MCF 10A (cell line): ENCODE measurements around the gene GSX2. TPM values are rescaled to one million over a fixed set of nuclear protein-coding genes. Genes with fewer than 3 reads are reported as not detected.
A peak's percentile ranks its signal among the peaks of the same experiment; 100 is the strongest.

Experiments used
- BruUV-seq: library from RNA; stranded (reverse); fragments of 400-500 nt; replicated peaks from 2 replicates; lab custom pipeline; 2021; lab: Mats Ljungman, UMichigan
- CTCF ChIA-PET: fragments of 300-600 bp; sonication (Branson Sonifier 250); formaldehyde crosslinking; extraction: SDS; loops from one replicate; lab custom pipeline; 2021; ENCODE audit warnings: antibody characterized with exemption, inconsistent platforms; lab: Yijun Ruan, JAX
- POLR2A ChIA-PET: fragments of 300-600, 350-650 bp; sonication (Branson Sonifier 250); formaldehyde crosslinking; extraction: SDS; loops from one replicate; lab custom pipeline; 2020; ENCODE audit warnings: antibody characterized with exemption, inconsistent platforms; lab: Yijun Ruan, JAX
- DNase-seq: peaks from one replicate; pipeline ENCODE4 v3.0.0-alpha.2; 2018; ENCODE audit not compliant: unreplicated experiment
- H3K27ac Mint-ChIP-seq: one replicate; pipeline ENCODE4 v1.8.0; 2022; ENCODE audit warnings: mild to moderate bottlenecking, low read depth, mixed read lengths; ENCODE audit not compliant: unreplicated experiment
- H3K27me3 Mint-ChIP-seq: one replicate; pipeline ENCODE4 v1.8.0; 2022; ENCODE audit warnings: mixed read lengths; ENCODE audit not compliant: insufficient read depth, unreplicated experiment
- H3K36me3 Mint-ChIP-seq: one replicate; pipeline ENCODE4 v1.8.0; 2022; ENCODE audit warnings: mild to moderate bottlenecking, moderate library complexity, mixed read lengths; ENCODE audit not compliant: insufficient read depth, unreplicated experiment
- H3K4me1 Mint-ChIP-seq: one replicate; pipeline ENCODE4 v1.8.0; 2022; ENCODE audit warnings: mixed read lengths; ENCODE audit not compliant: insufficient read depth, unreplicated experiment
- H3K4me3 Mint-ChIP-seq: one replicate; pipeline ENCODE4 v1.8.0; 2022; ENCODE audit warnings: mild to moderate bottlenecking, moderate library complexity, mixed read lengths; ENCODE audit not compliant: unreplicated experiment
- H3K9me3 Mint-ChIP-seq: one replicate; pipeline ENCODE4 v1.8.0; 2022; ENCODE audit warnings: mixed read lengths; ENCODE audit not compliant: unreplicated experiment
- intact Hi-C: fragments of 100-400 bp; cut with micrococcal nuclease; formaldehyde crosslinking; loops from 2 replicates; pipeline ENCODE4 v1.14.1; 2022
- total RNA-seq: library from RNA; stranded (reverse); gene quantifications from 2 replicates; pipeline ENCODE4 v1.2.3, GENCODE V29; 2022
- TF ChIP-seq, protein P1 (sequence below): fragments of 200-600 bp; IDR thresholded peaks from one replicate; pipeline ENCODE4 v1.8.0; 2022; ENCODE audit warnings: antibody characterized with exemption, mild to moderate bottlenecking; ENCODE audit not compliant: unreplicated experiment

Gene GSX2
- total RNA-seq, 1 experiment from 2014 or later: not detected

DNA sequence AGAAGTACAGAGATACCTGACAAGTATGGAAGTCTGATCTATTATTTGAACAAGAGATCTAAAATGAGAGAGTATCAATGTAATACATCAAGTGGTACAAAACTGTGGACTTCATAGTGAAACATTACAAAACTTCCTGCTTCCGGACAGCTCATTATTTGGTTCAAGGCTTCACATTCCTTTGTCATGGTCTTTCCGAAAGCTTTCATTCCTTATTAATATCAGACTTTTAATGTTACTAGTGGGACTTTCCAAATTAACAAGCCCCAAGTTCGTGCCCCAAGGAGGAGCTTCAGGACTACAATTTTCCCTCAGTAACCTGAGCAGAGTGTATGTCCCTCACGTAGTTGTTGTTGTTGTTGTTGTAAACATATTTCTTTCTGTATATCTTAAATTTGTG lies 36.7 kb upstream of the GSX2 start:
- intact Hi-C loops: loop anchor here (2.0 to 5.0 kb wide), 2 partner anchors 102 to 131 kb away; no protein-coding TSS in a partner anchor
- no peaks in the 10 kb centered on the region for H3K27me3 Mint-ChIP-seq
- H3K27ac Mint-ChIP-seq: peak overlapping the region; percentile 97
- peaks cover 44% of the 10 kb centered on the region for H3K4me1 Mint-ChIP-seq
- H3K4me3 Mint-ChIP-seq: peak overlapping the region; percentile 89
- no peaks in the 10 kb centered on the region for H3K9me3 Mint-ChIP-seq
- POLR2A ChIA-PET: interaction anchor here (0.6 to 3.2 kb wide), 25 partner anchors 8 to 1127 kb away, joined by 3 to 18 read pairs (median 4); no protein-coding TSS in a partner anchor
- H3K36me3 Mint-ChIP-seq: peaks cover 5% of the 10 kb centered on the region
- no TSS peak for BruUV-seq
- peak; percentile 42 for DNase-seq
- CTCF ChIA-PET: interaction anchor here (0.6 to 2.5 kb wide), 5 partner anchors 12 to 171 kb away, joined by 3 to 12 read pairs (median 4); no protein-coding TSS in a partner anchor
- TF ChIP-seq, protein P1, sequence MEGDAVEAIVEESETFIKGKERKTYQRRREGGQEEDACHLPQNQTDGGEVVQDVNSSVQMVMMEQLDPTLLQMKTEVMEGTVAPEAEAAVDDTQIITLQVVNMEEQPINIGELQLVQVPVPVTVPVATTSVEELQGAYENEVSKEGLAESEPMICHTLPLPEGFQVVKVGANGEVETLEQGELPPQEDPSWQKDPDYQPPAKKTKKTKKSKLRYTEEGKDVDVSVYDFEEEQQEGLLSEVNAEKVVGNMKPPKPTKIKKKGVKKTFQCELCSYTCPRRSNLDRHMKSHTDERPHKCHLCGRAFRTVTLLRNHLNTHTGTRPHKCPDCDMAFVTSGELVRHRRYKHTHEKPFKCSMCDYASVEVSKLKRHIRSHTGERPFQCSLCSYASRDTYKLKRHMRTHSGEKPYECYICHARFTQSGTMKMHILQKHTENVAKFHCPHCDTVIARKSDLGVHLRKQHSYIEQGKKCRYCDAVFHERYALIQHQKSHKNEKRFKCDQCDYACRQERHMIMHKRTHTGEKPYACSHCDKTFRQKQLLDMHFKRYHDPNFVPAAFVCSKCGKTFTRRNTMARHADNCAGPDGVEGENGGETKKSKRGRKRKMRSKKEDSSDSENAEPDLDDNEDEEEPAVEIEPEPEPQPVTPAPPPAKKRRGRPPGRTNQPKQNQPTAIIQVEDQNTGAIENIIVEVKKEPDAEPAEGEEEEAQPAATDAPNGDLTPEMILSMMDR: no peak

DNA sequence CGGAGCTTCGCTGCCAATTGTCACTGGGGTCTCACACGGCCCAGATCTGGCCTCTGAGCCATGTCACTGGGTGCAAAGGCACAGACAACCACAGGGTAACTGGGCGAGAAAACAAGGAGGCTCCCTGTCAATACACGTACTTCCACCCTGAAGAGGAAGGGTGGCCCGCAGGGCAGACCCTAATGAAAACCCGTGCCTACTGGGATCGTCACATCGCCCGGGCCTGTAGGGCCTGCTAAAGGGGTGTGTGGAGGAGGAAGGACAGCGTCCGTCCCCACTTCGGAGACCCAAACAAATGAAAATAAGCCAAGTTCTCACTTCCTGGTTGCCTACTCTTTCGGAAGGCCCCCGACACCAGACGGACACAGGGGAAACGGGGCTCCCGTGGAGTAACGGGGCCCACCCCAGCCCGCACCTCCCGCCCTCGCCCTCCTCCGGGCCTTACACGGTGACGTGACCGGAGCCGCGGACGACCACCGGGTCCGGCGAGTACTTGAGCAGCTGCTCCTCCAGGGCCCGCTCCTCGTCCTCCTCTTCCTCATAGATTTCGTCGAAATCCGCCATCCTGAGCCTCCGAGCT lies 36.1 kb upstream of the GSX2 start:
- ChIA-PET POLR2A (interaction anchor here (0.6 to 3.2 kb wide), 23 partner anchors 8 to 1128 kb away, joined by 3 to 18 read pairs (median 5); no protein-coding TSS in a partner anchor), CTCF (interaction anchor here (0.6 to 2.5 kb wide), 4 partner anchors 12 to 170 kb away, joined by 3 to 12 read pairs (median 4); no protein-coding TSS in a partner anchor)
- TF ChIP-seq, protein P1: no peak
- Mint-ChIP-seq H3K4me3 (peak overlapping the region; percentile 89), H3K36me3 (peaks cover 5% of the 10 kb centered on the region), H3K4me1 (peaks cover 44% of the 10 kb centered on the region), H3K27me3 (no peaks in the 10 kb centered on the region), H3K9me3 (no peaks in the 10 kb centered on the region), H3K27ac (peak overlapping the region; percentile 97)
- peak; percentile 27 for DNase-seq
- intact Hi-C loops: loop anchor here (1.0 to 5.0 kb wide), 3 partner anchors 18 to 132 kb away; no protein-coding TSS in a partner anchor
- BruUV-seq: no TSS peak

DNA sequence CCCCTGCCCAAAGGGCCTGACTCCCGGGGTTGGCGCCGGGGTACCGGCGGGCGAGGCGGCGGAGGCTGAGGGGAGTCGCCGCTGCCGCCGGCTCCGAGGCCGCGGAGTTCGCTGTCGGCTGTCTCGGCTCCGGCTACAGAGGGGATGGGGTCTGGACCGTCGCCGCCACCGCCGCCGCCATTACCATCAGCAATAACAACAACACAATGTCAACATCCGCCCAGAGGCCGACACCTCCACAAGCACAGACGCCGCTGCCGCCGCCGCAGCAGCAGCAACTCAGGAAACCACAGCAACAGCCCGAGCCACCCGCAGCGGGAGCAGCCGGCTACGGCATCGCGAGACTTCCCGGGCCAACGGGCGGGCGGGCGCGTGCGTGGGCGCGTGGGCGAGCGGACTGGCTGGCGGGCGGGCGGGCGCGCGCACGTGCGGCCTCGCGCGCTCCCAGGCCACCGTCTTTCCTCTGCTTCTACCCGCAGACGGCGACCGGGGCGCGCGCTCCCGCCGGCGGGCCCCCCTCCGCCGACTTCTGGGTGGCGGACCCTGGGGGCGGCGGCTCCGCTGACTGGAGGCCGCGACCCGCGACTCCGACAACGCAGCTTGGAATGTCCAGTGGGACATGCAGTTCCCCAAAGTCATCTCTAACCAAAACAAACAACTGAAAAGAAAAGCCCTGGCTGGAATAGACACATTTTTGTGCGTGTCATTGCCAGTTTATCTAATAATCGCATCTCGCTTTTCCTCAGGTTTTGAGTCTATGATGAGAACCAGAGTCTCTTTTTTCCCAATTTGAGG lies 35.4 kb upstream of the GSX2 start, which contains the start of gene CHIC2:
Gene CHIC2, minus strand, starts transcription at position 289 of the 795 bp plus-strand sequence. CDS start 305 bp downstream, outside the sequence.
- intact Hi-C loops: loop anchor here (1.0 to 5.0 kb wide), 2 partner anchors 18 to 132 kb away; no protein-coding TSS in a partner anchor
- TF ChIP-seq, protein P1: no peak
- CTCF ChIA-PET: interaction anchor here (0.7 to 2.5 kb wide), 2 partner anchors 126 to 156 kb away, joined by 4 to 12 read pairs; no protein-coding TSS in a partner anchor
- H3K9me3 Mint-ChIP-seq: no peaks in the 10 kb centered on the region
- POLR2A ChIA-PET: interaction anchor here (0.6 to 3.2 kb wide), 18 partner anchors 8 to 137 kb away, joined by 3 to 18 read pairs (median 6); no protein-coding TSS in a partner anchor
- BruUV-seq: no TSS peak
- peak within 1 kb of the TSS; percentile 97 for H3K27ac Mint-ChIP-seq
- no peaks in the 10 kb centered on the region for H3K27me3 Mint-ChIP-seq
- peak; percentile 88 for DNase-seq
- H3K4me1 Mint-ChIP-seq: peaks cover 44% of the 10 kb centered on the region
- H3K4me3 Mint-ChIP-seq: peak within 1 kb of the TSS; percentile 89
- peaks cover 5% of the 10 kb centered on the region for H3K36me3 Mint-ChIP-seq
